Measurements from ENCODE around the gene MRPL23. TPM values are rescaled to one million over a fixed set of nuclear protein-coding genes. Genes with fewer than 3 reads are reported as not detected.

Gene MRPL23
- total RNA-seq, 1 experiment from 2014 or later = 15.0 TPM

DNA sequence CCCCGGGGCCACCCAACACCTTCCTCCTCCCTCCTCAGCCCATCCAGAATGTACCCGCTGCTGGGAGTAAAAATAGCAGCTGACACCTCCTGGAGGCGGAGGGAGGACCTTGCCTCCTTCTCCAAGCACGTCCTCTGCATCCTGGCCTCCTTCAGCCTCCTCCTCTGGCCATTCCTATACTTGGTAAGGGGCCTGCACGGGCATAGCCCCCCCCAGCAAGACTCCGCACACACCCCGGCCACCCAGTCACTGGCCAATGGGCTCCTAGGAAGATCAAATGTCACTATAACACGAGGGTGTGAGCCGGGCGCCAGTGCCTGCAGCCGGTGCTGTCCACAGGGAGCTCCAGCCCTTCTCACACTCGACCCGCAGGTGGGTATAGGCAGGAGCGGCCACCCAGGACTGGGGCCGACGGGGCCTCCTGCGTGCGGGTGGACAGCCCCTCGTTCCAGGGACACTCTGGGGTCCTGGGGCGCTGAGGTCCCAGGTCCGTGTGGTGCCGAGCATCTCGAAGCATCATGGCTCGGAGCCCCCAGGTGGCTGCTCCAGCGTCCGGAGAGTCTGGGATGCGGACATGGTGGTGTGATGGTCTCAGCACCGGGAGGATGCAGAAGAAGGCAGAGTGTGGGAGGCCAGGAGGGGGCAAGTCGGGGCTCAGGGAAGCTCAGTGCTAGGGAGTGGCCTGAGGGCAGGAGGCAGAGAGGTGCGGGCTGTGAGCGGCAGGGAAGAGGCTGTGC lies 27.6 kb upstream of the MRPL23 start, which contains the start of gene TNNT3:
Gene TNNT3, plus strand, starts transcription at position 313 of the 737 bp plus-strand sequence. CDS start 3,172 bp downstream, outside the sequence.
- Histone ChIP-seq H3K9me3 (0 out of 2 replicates have a peak, but pooled peaks cover 5% of the 10 kb centered on the region), H3K36me3 (ENCODE audit: control insufficient read depth, insufficient read depth, low read length) (no peaks in the 10 kb centered on the region), H3K27me3 (replicated peaks; ENCODE audit: control insufficient read depth, insufficient read depth, low read length) (no peaks in the 10 kb centered on the region), H3K4me1 (no peaks in the 10 kb centered on the region), H3K4me3 (ENCODE audit: low read depth, low read length) (no peak within 1 kb of the TSS)
- Mint-ChIP-seq H3K4me3 (ENCODE audit: unreplicated experiment) (no peak within 1 kb of the TSS), H3K4me1 (ENCODE audit: low read depth, unreplicated experiment) (no peaks in the 10 kb centered on the region), H3K36me3 (ENCODE audit: insufficient read depth, unreplicated experiment) (peaks cover 6% of the 10 kb centered on the region), H3K27ac (ENCODE audit: unreplicated experiment) (no peak within 1 kb of the TSS), H3K27me3 (ENCODE audit: insufficient read depth, unreplicated experiment) (no peaks in the 10 kb centered on the region), H3K9me3 (ENCODE audit: unreplicated experiment) (peaks cover 10% of the 10 kb centered on the region)
- POLR2A ChIA-PET = no interaction called here
- no TSS peak for BruUV-seq (replicated peaks)
- intact Hi-C loops (cut with micrococcal nuclease; ENCODE audit: unreplicated experiment) = loop anchor here (2.0 kb wide), 1 partner anchor 267 kb away; no protein-coding TSS in a partner anchor
- TF ChIP-seq CTCF (IDR thresholded peaks at IDR 0.05; ENCODE audit: insufficient read depth in 1 of 2, low read depth in 1 of 2, low read length in 1 of 2, severe bottlenecking in 1 of 2, unreplicated experiment in 1 of 2) = peak in 1 of 2 experiments; percentile 5
- DNase-seq = no peak
- CTCF ChIA-PET = interaction anchor here (0.6 to 1.0 kb wide), 5 partner anchors 37 to 267 kb away, joined by 3 to 5 read pairs (median 4); no protein-coding TSS in a partner anchor

GRCh38 chr11:1920128-1920908 lies 26.8 kb upstream of the MRPL23 start:
- no peak overlapping the region for H3K27ac Mint-ChIP-seq (ENCODE audit: unreplicated experiment)
- peak in 1 of 2 experiments; percentile 26 for DNase-seq
- no peaks in the 10 kb centered on the region for H3K4me1 Mint-ChIP-seq (ENCODE audit: low read depth, unreplicated experiment)
- Histone ChIP-seq H3K27me3 (replicated peaks; ENCODE audit: control insufficient read depth, insufficient read depth, low read length) (no peaks in the 10 kb centered on the region), H3K9me3 (no peaks in the 10 kb centered on the region), H3K36me3 (ENCODE audit: control insufficient read depth, insufficient read depth, low read length) (no peaks in the 10 kb centered on the region), H3K4me3 (ENCODE audit: low read depth, low read length) (no peak overlapping the region), H3K4me1 (no peaks in the 10 kb centered on the region)
- BruUV-seq (replicated peaks) = no TSS peak
- TF ChIP-seq CTCF (IDR thresholded peaks at IDR 0.05; ENCODE audit: insufficient read depth in 1 of 2, low read depth in 1 of 2, low read length in 1 of 2, severe bottlenecking in 1 of 2, unreplicated experiment in 1 of 2) = no peak
- CTCF ChIA-PET = interaction anchor here (0.6 to 2.3 kb wide), 6 partner anchors 38 to 268 kb away, joined by 3 to 16 read pairs (median 4); no protein-coding TSS in a partner anchor
- peaks cover 2% of the 10 kb centered on the region for H3K9me3 Mint-ChIP-seq (ENCODE audit: unreplicated experiment)
- POLR2A ChIA-PET = no interaction called here
- no peak overlapping the region for H3K4me3 Mint-ChIP-seq (ENCODE audit: unreplicated experiment)
- intact Hi-C loops (cut with micrococcal nuclease; ENCODE audit: unreplicated experiment) = no loop called here
- H3K27me3 Mint-ChIP-seq (ENCODE audit: insufficient read depth, unreplicated experiment) = no peaks in the 10 kb centered on the region
- no peaks in the 10 kb centered on the region for H3K36me3 Mint-ChIP-seq (ENCODE audit: insufficient read depth, unreplicated experiment)

DNA sequence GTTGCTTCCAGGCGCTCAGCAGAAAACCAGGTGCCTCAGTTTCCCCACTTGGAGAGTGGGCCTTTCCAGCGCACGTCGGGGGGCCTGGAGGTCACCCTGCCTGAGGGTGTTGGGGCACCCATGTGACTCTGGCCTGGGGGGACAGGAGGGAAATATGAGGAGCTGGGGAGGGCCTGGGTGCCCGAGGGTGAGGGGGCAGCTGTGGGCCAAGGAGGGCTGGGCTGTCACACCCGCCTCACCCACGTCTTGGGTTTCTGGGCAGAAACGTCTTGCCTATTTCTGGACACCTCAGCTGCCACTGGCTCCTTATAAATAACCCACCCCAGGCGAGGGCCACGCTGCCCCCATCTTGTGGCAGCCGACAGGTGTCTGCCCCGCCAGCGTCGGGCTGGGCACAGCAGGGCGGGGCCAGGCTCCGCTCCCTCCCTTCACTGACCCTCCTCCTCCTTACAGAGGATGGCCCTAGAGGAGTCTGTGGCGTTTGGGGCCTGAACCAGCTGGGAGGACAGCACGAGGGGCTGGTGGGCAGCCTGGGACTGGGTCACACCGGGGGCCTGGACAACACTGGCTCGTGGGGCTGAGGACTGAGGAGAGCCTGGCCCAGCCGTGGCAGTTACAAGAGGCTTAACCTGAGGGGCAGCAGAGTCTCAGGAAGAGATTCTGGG lies 26.1 kb upstream of the MRPL23 start:
- Mint-ChIP-seq H3K4me1 (ENCODE audit: low read depth, unreplicated experiment) (no peaks in the 10 kb centered on the region), H3K4me3 (ENCODE audit: unreplicated experiment) (no peak overlapping the region), H3K36me3 (ENCODE audit: insufficient read depth, unreplicated experiment) (no peaks in the 10 kb centered on the region), H3K9me3 (ENCODE audit: unreplicated experiment) (no peaks in the 10 kb centered on the region), H3K27ac (ENCODE audit: unreplicated experiment) (no peak overlapping the region), H3K27me3 (ENCODE audit: insufficient read depth, unreplicated experiment) (no peaks in the 10 kb centered on the region)
- no peaks in the 10 kb centered on the region for H3K36me3 ChIP-seq (ENCODE audit: control insufficient read depth, insufficient read depth, low read length)
- no peaks in the 10 kb centered on the region for H3K9me3 ChIP-seq
- BruUV-seq (replicated peaks) = no TSS peak
- H3K27me3 ChIP-seq (replicated peaks; ENCODE audit: control insufficient read depth, insufficient read depth, low read length) = no peaks in the 10 kb centered on the region
- TF ChIP-seq CTCF (IDR thresholded peaks at IDR 0.05; ENCODE audit: insufficient read depth in 1 of 2, low read depth in 1 of 2, low read length in 1 of 2, severe bottlenecking in 1 of 2, unreplicated experiment in 1 of 2) = no peak
- DNase-seq = no peak
- H3K4me1 ChIP-seq = no peaks in the 10 kb centered on the region
- POLR2A ChIA-PET = no interaction called here
- no peak overlapping the region for H3K4me3 ChIP-seq (ENCODE audit: low read depth, low read length)
- CTCF ChIA-PET = interaction anchor here (1.2 to 2.3 kb wide), 3 partner anchors 39 to 281 kb away, joined by 3 to 16 read pairs (median 6); no protein-coding TSS in a partner anchor
- intact Hi-C loops (cut with micrococcal nuclease; ENCODE audit: unreplicated experiment) = no loop called here
